Gastroesophageal sphincter (tissue), 4 donors: ENCODE data around the gene DNAH17. TPM values are rescaled to one million over a fixed set of nuclear protein-coding genes. Genes with fewer than 3 reads are reported as not detected.

Experiments
- ATAC-seq: fragments of 150-250 bp; one replicate; pipeline ENCODE4 v1.9.1; 2016; ENCODE audit warnings: mild to moderate bottlenecking, moderate library complexity
- H3K27ac ChIP-seq, 4 donors: fragments of 200-600 bp; sonication (generic) in 3 of 4; 1 replicate in 3 of 4; 2 replicates in 1 of 4; pipeline ENCODE4 v1.5.1; 2016 to 2019
- H3K27me3 ChIP-seq: fragments of 200-600 bp; sonication (generic); one replicate; pipeline ENCODE4 v1.5.1; 2019
- H3K36me3 ChIP-seq, 2 donors: fragments of 200-600 bp; sonication (generic); one replicate each; pipeline ENCODE4 v1.5.1; 2019; ENCODE audit warnings: control low read depth in 1 of 2
- H3K4me1 ChIP-seq, 3 donors: fragments of 200-600 bp; sonication (generic); 1 replicate in 2 of 3; 2 replicates in 1 of 3; pipeline ENCODE4 v1.5.1; 2016 to 2019; ENCODE audit warnings: control low read depth in 2 of 3
- H3K4me3 ChIP-seq, 2 donors: fragments of 200-600 bp; sonication (generic); one replicate each; pipeline ENCODE4 v1.5.1; 2019; ENCODE audit warnings: mild to moderate bottlenecking in 1 of 2, moderate library complexity in 1 of 2
- H3K9me3 ChIP-seq, 3 donors: fragments of 200-600 bp; sonication (generic); one replicate each; pipeline ENCODE4 v1.5.1; 2017 to 2019; ENCODE audit warnings: control low read depth in 2 of 3
- EP300 ChIP-seq: sonication (generic); formaldehyde crosslinking; IDR thresholded peaks from one replicate; pipeline ENCODE4 v1.6.1; 2017; ENCODE audit warnings: antibody characterized with exemption, mild to moderate bottlenecking
- POLR2A ChIP-seq, 2 donors: fragments of 450-650 bp; IDR thresholded peaks; one replicate each; pipeline ENCODE4 v1.6.1; 2017; ENCODE audit warnings: antibody characterized with exemption in 2 of 2, mild to moderate bottlenecking in 2 of 2, moderate library complexity in 1 of 2
- POLR2AphosphoS5 ChIP-seq: sonication (generic); formaldehyde crosslinking; IDR thresholded peaks from one replicate; pipeline ENCODE4 v1.6.1; 2017; ENCODE audit warnings: antibody characterized with exemption
- WGBS, 2 donors: methylation state at CpG; one replicate each; pipeline ENCODE4 v1.1.5; 2018; ENCODE audit warnings: low coverage in 1 of 2; 5-methylcytosine and 5-hydroxymethylcytosine counted together
- total RNA-seq, 4 donors: library from RNA; depleted of rRNA; stranded (reverse); fragments of >200 nt; gene quantifications; one replicate each; pipeline ENCODE4 v1.1.0, GENCODE V29; 2016
- TF ChIP-seq, protein P1 (sequence below), 4 experiments: fragments of 200-600 bp in 2 of 4; fragments of 450-650 bp in 2 of 4; sonication (generic) in 1 of 4; IDR thresholded peaks; one replicate each; pipeline ENCODE4 v1.5.1; 2017 to 2019; ENCODE audit warnings: antibody characterized with exemption in 4 of 4, mild to moderate bottlenecking in 2 of 4, moderate library complexity in 2 of 4

Gene DNAH17
- total RNA-seq, 4 donors from 2014 or later: 0.15 TPM; not detected in 3

DNA sequence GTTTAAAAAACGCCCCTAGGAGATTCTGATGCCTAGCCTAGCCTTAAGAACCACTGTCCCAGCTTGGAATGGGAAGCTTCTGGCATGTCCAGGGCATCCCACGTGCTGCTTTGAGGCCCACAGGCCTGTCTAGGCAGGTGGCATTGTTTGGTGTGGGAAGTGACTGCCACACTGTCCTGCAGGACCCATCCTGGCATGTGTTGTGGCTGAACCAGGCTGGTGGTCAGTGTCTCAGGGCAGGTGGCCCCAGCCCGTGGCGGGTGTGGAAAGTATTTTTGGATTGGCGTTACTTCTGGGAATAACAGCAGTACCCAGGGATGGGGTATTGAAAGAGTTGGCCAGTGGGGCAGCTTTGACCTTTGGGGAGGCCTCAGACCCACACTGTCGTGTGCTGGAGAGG is 170.8 kb downstream of the DNAH17 start:
- 93% methylated on average over 3 of the region's 6 CpGs; no CpG with 5 or more reads in 1 of the 2 donors for WGBS, 2 donors
- no peaks in the 10 kb centered on the region for H3K27me3 ChIP-seq
- TF ChIP-seq, protein P1, sequence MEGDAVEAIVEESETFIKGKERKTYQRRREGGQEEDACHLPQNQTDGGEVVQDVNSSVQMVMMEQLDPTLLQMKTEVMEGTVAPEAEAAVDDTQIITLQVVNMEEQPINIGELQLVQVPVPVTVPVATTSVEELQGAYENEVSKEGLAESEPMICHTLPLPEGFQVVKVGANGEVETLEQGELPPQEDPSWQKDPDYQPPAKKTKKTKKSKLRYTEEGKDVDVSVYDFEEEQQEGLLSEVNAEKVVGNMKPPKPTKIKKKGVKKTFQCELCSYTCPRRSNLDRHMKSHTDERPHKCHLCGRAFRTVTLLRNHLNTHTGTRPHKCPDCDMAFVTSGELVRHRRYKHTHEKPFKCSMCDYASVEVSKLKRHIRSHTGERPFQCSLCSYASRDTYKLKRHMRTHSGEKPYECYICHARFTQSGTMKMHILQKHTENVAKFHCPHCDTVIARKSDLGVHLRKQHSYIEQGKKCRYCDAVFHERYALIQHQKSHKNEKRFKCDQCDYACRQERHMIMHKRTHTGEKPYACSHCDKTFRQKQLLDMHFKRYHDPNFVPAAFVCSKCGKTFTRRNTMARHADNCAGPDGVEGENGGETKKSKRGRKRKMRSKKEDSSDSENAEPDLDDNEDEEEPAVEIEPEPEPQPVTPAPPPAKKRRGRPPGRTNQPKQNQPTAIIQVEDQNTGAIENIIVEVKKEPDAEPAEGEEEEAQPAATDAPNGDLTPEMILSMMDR (IDR thresholded peaks at IDR 0.05): no peak
- no peak for TF ChIP-seq POLR2A (IDR thresholded peaks at IDR 0.05)
- TF ChIP-seq POLR2AphosphoS5: no peak
- no peak for TF ChIP-seq EP300
- no peaks in the 10 kb centered on the region for H3K9me3 ChIP-seq
- H3K4me1 ChIP-seq: peaks cover 0 to 24% (median 0%) of the 10 kb centered on the region in 3 donors
- H3K27ac ChIP-seq: no peak overlapping the region
- no peak overlapping the region for H3K4me3 ChIP-seq
- H3K36me3 ChIP-seq: peaks cover 0 to 76% of the 10 kb centered on the region in 2 donors
- ATAC-seq: no peak

DNA sequence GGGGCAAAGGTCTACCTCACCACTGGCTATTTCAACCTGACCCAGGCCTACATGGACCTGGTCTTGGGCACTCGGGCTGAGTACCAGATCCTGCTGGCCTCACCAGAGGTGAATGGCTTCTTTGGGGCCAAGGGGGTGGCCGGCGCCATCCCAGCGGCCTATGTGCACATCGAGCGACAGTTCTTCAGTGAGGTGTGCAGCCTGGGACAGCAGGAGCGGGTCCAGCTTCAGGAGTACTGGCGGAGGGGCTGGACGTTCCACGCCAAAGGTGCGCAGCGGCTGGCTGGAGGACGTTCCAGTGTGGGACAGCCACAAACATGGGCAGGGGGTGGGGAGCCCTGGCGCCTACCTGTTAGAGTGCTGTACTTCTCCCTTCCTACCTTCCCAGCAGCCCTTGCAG is 173.4 kb downstream of the DNAH17 start:
- H3K27me3 ChIP-seq: no peaks in the 10 kb centered on the region
- no peak overlapping the region for H3K4me3 ChIP-seq
- no peak overlapping the region for H3K27ac ChIP-seq
- TF ChIP-seq POLR2AphosphoS5 (no peak), POLR2A (IDR thresholded peaks at IDR 0.05) (no peak), EP300 (no peak)
- TF ChIP-seq, protein P1 (IDR thresholded peaks at IDR 0.05): no peak
- WGBS, 2 donors: 100% methylated on average over 2 of the region's 14 CpGs
- no peaks in the 10 kb centered on the region for H3K9me3 ChIP-seq
- no peak for ATAC-seq
- H3K4me1 ChIP-seq: peaks cover 0 to 8% (median 0%) of the 10 kb centered on the region in 3 donors
- peaks cover 0 to 92% of the 10 kb centered on the region in 2 donors for H3K36me3 ChIP-seq

DNA sequence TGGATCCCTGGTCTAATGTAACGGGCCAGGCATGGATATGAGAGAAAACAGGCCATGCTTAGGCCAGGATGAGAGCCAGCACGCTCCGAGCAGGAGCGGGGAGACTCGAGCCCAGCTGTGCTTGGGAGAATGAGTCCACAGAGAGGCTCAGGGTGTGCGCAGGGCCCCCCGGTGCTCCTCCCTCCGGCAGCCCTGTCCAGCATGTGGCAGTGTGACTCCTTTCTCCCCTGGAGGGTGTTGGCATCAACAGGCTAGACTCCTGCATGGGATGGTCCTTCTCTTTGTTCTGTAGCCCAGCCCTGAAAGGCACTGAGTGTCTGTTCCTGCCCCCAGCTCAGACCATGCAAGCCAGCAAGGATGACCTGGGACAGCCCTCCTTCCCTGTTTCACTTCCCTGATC is 175.3 kb downstream of the DNAH17 start:
- Histone ChIP-seq H3K27ac (no peak overlapping the region), H3K36me3 (peaks cover 0 to 96% of the 10 kb centered on the region in 2 donors), H3K4me1 (peaks cover 0 to 18% (median 3%) of the 10 kb centered on the region in 3 donors), H3K9me3 (no peaks in the 10 kb centered on the region), H3K4me3 (no peak overlapping the region), H3K27me3 (no peaks in the 10 kb centered on the region)
- TF ChIP-seq POLR2A (IDR thresholded peaks at IDR 0.05) (no peak), POLR2AphosphoS5 (no peak), EP300 (no peak)
- TF ChIP-seq, protein P1 (IDR thresholded peaks at IDR 0.05): no peak
- ATAC-seq: no peak
- WGBS, 2 donors: no CpG with 5 or more reads among the region's 8 CpGs

DNA sequence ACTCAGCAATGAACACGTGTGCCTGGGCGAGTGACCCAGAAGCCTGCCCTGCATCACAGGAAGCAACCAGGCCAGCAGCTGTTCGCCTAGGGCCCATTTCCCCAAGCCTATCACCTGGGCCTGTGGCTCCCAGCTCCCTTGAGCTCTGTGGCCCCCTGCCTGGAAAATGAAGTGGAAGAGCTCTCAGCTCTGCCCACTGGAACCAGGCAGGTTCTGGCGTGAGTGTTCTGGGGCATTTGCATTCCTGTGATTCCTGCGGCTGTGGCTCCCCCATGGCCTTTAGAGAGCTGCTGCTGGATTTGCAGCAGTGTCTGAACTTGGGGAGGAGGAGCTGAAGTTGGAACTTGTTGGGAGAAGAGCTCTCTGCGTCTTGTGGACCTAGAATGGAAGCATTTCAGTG is 175.9 kb downstream of the DNAH17 start:
- no peaks in the 10 kb centered on the region for H3K9me3 ChIP-seq
- no peak overlapping the region for H3K4me3 ChIP-seq
- 88% methylated on average over 1 of the region's 6 CpGs; no CpG with 5 or more reads in 1 of the 2 donors for WGBS, 2 donors
- peaks cover 0 to 96% of the 10 kb centered on the region in 2 donors for H3K36me3 ChIP-seq
- no peak overlapping the region for H3K27ac ChIP-seq
- H3K27me3 ChIP-seq: no peaks in the 10 kb centered on the region
- ATAC-seq: no peak
- peaks cover 0 to 25% (median 3%) of the 10 kb centered on the region in 3 donors for H3K4me1 ChIP-seq
- TF ChIP-seq, protein P1 (IDR thresholded peaks at IDR 0.05): no peak
- TF ChIP-seq EP300 (no peak), POLR2A (IDR thresholded peaks at IDR 0.05) (no peak), POLR2AphosphoS5 (no peak)

DNA sequence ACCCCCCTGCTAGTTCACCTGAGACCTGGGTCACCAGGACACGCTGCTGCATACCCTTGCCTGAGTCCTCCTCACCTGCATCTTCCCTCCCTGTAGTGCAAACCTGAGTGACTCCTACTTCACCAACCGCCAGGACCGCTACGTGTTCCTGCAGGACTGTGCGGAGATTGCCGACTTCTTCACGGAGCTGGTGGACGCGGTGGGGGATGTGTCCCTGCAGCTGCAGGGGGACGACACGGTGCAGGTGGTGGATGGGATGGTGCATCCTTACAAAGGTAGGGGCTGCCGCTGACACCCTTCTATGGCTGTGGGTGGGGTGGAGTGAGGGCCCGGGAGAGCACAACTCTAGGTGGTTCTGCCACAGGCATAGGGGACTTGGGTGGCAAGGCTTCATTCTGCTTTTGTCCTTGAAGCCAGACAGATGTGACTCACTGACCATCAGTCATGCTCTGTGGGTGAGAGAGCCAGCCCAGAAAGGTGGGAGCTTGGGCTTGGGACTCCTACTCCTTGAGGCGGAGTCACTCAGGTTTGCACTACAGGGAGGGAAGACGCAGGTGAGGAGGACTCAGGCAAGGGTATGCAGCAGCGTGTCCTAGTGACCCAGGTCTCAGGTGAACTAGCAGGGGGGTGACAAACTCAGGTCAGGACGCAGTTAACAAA is 176.5 kb downstream of the DNAH17 start:
- no peak for TF ChIP-seq POLR2AphosphoS5
- no peak for TF ChIP-seq POLR2A (IDR thresholded peaks at IDR 0.05)
- TF ChIP-seq, protein P1 (IDR thresholded peaks at IDR 0.05): no peak
- TF ChIP-seq EP300: no peak
- Histone ChIP-seq H3K27ac (no peak overlapping the region), H3K4me3 (no peak overlapping the region), H3K36me3 (peaks cover 0 to 96% of the 10 kb centered on the region in 2 donors), H3K9me3 (no peaks in the 10 kb centered on the region), H3K27me3 (no peaks in the 10 kb centered on the region), H3K4me1 (peaks cover 0 to 30% (median 3%) of the 10 kb centered on the region in 3 donors)
- ATAC-seq: no peak
- WGBS, 2 donors: 0 to 80% methylated on average over 1 of the region's 17 CpGs
